ENCODE measurements around the gene LGMN.

DNA sequence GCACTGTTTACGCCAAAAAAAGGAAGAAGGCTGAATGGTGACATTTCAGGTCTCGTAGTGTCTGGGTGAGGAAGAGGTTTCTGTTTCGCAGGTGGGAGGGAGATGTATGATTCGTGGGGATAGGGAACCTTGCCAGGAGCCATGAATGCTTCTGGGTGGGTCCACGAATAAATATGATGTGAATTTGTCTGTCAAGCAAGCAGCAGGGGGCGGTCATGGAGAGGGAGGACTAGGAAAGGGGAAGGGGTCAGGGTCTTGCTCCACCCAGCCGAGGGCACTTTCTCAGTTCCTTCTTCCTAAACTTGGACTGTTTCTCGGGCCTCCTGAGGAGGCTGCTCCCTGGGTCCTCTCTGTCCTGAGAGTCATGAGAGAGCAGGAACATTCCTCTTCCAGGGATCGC, 72.5 kb downstream of the LGMN start:
- TF ChIP-seq, protein P1, sequence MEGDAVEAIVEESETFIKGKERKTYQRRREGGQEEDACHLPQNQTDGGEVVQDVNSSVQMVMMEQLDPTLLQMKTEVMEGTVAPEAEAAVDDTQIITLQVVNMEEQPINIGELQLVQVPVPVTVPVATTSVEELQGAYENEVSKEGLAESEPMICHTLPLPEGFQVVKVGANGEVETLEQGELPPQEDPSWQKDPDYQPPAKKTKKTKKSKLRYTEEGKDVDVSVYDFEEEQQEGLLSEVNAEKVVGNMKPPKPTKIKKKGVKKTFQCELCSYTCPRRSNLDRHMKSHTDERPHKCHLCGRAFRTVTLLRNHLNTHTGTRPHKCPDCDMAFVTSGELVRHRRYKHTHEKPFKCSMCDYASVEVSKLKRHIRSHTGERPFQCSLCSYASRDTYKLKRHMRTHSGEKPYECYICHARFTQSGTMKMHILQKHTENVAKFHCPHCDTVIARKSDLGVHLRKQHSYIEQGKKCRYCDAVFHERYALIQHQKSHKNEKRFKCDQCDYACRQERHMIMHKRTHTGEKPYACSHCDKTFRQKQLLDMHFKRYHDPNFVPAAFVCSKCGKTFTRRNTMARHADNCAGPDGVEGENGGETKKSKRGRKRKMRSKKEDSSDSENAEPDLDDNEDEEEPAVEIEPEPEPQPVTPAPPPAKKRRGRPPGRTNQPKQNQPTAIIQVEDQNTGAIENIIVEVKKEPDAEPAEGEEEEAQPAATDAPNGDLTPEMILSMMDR (IDR thresholded peaks at IDR 0.05), result no peak
- no peak for TF ChIP-seq POLR2A (IDR thresholded peaks at IDR 0.05)
